HepG2 (cell line): ENCODE results near the gene BCL2L2. TPM values are rescaled to one million over a fixed set of nuclear protein-coding genes. Genes with fewer than 3 reads are reported as not detected.
A peak's percentile ranks its signal among the peaks of the same experiment; 100 is the strongest.

ENCODE experiments used
- ATF5 ChIP-seq: sonication (generic); formaldehyde crosslinking; IDR thresholded peaks from 2 replicates; pipeline ENCODE4 v1.4.0; 2020; ENCODE audit warnings: mild to moderate bottlenecking, low read depth, missing genetic modification reagents
- ATM ChIP-seq: fragments of 450-650 bp; IDR thresholded peaks from 2 replicates; pipeline ENCODE4 v1.7.1; 2017; ENCODE audit warnings: mild to moderate bottlenecking, borderline replicate concordance
- CREBL2 ChIP-seq: sonication (generic); formaldehyde crosslinking; IDR thresholded peaks from 2 replicates; pipeline ENCODE4 v1.8.1; 2023; ENCODE audit warnings: missing genetic modification reagents, mild to moderate bottlenecking, borderline replicate concordance
- EP300 ChIP-seq, 3 experiments: sonication (generic) in 1 of 3; formaldehyde crosslinking in 1 of 3; IDR thresholded peaks; 2 replicates each; pipeline versions ENCODE4 v1.5.1 to v1.6.1; 2011 to 2020; ENCODE audit warnings: low read depth in 2 of 3, low read length in 2 of 3, borderline replicate concordance in 1 of 3, improper control_type of control experiment in 1 of 3, mild to moderate bottlenecking in 1 of 3, missing genetic modification reagents in 1 of 3, moderate library complexity in 1 of 3
- FOXK2 ChIP-seq: fragments of 450-650 bp; IDR thresholded peaks from 2 replicates; pipeline ENCODE4 v1.6.1; 2016
- FUBP1 ChIP-seq: sonication (generic); formaldehyde crosslinking; IDR thresholded peaks from 2 replicates; pipeline ENCODE4 v1.5.1; 2020; ENCODE audit warnings: missing genetic modification reagents, mild to moderate bottlenecking, borderline replicate concordance
- GATAD2A ChIP-seq: IDR thresholded peaks from 2 replicates; pipeline ENCODE4 v1.6.1; 2016
- JUND ChIP-seq: sonication (generic); formaldehyde crosslinking; IDR thresholded peaks from 2 replicates; pipeline ENCODE4 v1.8.0; 2022; ENCODE audit warnings: mild to moderate bottlenecking, missing genetic modification reagents
- KLF15 ChIP-seq: sonication (generic); formaldehyde crosslinking; IDR thresholded peaks from 2 replicates; pipeline ENCODE4 v1.8.1; 2023; ENCODE audit warnings: borderline replicate concordance, mild to moderate bottlenecking, inconsistent platforms, missing genetic modification reagents, mixed read lengths
- NCOA1 ChIP-seq: sonication (generic); formaldehyde crosslinking; IDR thresholded peaks from 2 replicates; pipeline ENCODE4 v1.9.0; 2021; ENCODE audit warnings: missing genetic modification reagents
- NFE2L2 ChIP-seq: fragments of 150-350 bp; IDR thresholded peaks from 2 replicates; pipeline ENCODE4 v1.6.1; 2014; ENCODE audit warnings: low read length
- PBX2 ChIP-seq: IDR thresholded peaks from 2 replicates; pipeline ENCODE4 v1.6.1; 2016; ENCODE audit warnings: control low read depth
- PRDM10 ChIP-seq: sonication (generic); formaldehyde crosslinking; IDR thresholded peaks from 2 replicates; pipeline ENCODE4 v1.4.0; 2020; ENCODE audit warnings: low read depth, missing genetic modification reagents
- TBX2 ChIP-seq: sonication (generic); formaldehyde crosslinking; IDR thresholded peaks from 2 replicates; pipeline ENCODE4 v1.5.0; 2020; ENCODE audit warnings: missing genetic modification reagents, mild to moderate bottlenecking, borderline replicate concordance
- TGIF2 ChIP-seq: IDR thresholded peaks from 2 replicates; pipeline ENCODE4 v1.6.1; 2016; ENCODE audit warnings: control low read depth, missing compliant biosample characterization
- YEATS2 ChIP-seq: sonication (generic); formaldehyde crosslinking; IDR thresholded peaks from 2 replicates; pipeline ENCODE4 v1.4.0; 2020; ENCODE audit warnings: missing genetic modification reagents, borderline replicate concordance
- ZC3H4 ChIP-seq: sonication (generic); formaldehyde crosslinking; IDR thresholded peaks from 2 replicates; pipeline ENCODE4 v1.4.0; 2020; ENCODE audit warnings: missing genetic modification reagents, borderline replicate concordance
- ZNF256 ChIP-seq: sonication (generic); formaldehyde crosslinking; conservative IDR thresholded peaks from 2 replicates; pipeline ENCODE4 v1.4.0; 2020; ENCODE audit warnings: missing genetic modification reagents
- ZNF577 ChIP-seq: sonication (generic); formaldehyde crosslinking; IDR thresholded peaks from 2 replicates; pipeline ENCODE4 v1.4.0; 2020; ENCODE audit warnings: mild to moderate bottlenecking, low read depth, missing genetic modification reagents, borderline replicate concordance
- ZNF772 ChIP-seq: sonication (generic); formaldehyde crosslinking; IDR thresholded peaks from 2 replicates; pipeline ENCODE4 v1.5.0; 2020; ENCODE audit warnings: mild to moderate bottlenecking, missing genetic modification reagents
- polyA plus RNA-seq, 8 experiments: library from polyadenylated mRNA; depleted of rRNA in 3 of 8; stranded (reverse) in 7 of 8; unstranded in 1 of 8; fragments of >200 nt; fragmentation: Illumina TruSeq in 4 of 8; extraction: Trizol in 4 of 8; gene quantifications; 2 replicates each; pipeline versions ENCODE4 v1.2.1 to v1.2.3, GENCODE V29; 2011 to 2016; ENCODE audit warnings: low read depth in 4 of 8, missing spikeins in 1 of 8, mixed read lengths in 1 of 8; ENCODE audit not compliant: insufficient read depth in 1 of 8
- total RNA-seq, 5 experiments: library from RNA; depleted of rRNA; stranded (reverse); fragments of >200 nt; fragmentation: Illumina TruSeq; extraction: Trizol; gene quantifications; 2 replicates each; pipeline ENCODE4 v1.2.3, GENCODE V29; 2016; ENCODE audit warnings: low read depth in 1 of 5

The BCL2L2 gene
- total and polyA plus RNA-seq, 2 of the 13 experiments (the other 11 are each of a cell fraction or from before 2014, with no cell fraction given) = 28.1 to 49.8 TPM

- TF ChIP-seq NCOA1 (CRISPR knock-in tag) = no peak
- TF ChIP-seq ZNF772 = no peak
- no peak for TF ChIP-seq EP300 (IDR thresholded peaks at IDR 0.05; ENCODE audit: low read depth in 2 of 2, low read length in 2 of 2)
- no peak; the same call in 1 of the 2 replicates for TF ChIP-seq EP300 (CRISPR knock-in tag; IDR thresholded peaks at IDR 0.05; ENCODE audit: borderline replicate concordance)
- TF ChIP-seq YEATS2 (CRISPR knock-in tag) = no peak; the same call in 1 of the 2 replicates
- TF ChIP-seq JUND (CRISPR knock-in tag) = no peak
- TF ChIP-seq ZNF256 (CRISPR knock-in tag) = no peak
- no peak for TF ChIP-seq ZNF577 (CRISPR knock-in tag)
- no peak for TF ChIP-seq KLF15 (CRISPR knock-in tag)
- TF ChIP-seq TBX2 (CRISPR knock-in tag) = no peak
- TF ChIP-seq PRDM10 (CRISPR knock-in tag) = no peak
- no peak for TF ChIP-seq ATM
- peak; percentile 4; the same call in 1 of the 2 replicates for TF ChIP-seq NFE2L2
- no peak for TF ChIP-seq ATF5 (CRISPR knock-in tag)
- TF ChIP-seq GATAD2A = peak; percentile 72
- no peak for TF ChIP-seq ZC3H4 (CRISPR knock-in tag)
- no peak for TF ChIP-seq PBX2 (CRISPR knock-in tag)
- TF ChIP-seq CREBL2 (CRISPR knock-in tag) = 0 out of 2 replicates have a peak, but pooled peaks have one; percentile 79
- 0 out of 2 replicates have a peak, but pooled peaks have one; percentile 82 for TF ChIP-seq FUBP1 (CRISPR knock-in tag)
- no peak for TF ChIP-seq TGIF2 (CRISPR knock-in tag)
- no peak for TF ChIP-seq FOXK2
These were observed 21.5 kb downstream of the BCL2L2 start (continued) for GRCh38 chr14:23327947-23328744.
